Common myeloid progenitor, CD34-positive (primary cell): ENCODE measurements around the gene DOK7.

Source experiments
- CTCF ChIA-PET: fragments of 350-600 bp; sonication (Branson Sonifier 250); formaldehyde crosslinking; loops from one replicate; lab custom pipeline; 2021; ENCODE audit warnings: antibody characterized with exemption; lab: Charles Lee
- POLR2A ChIA-PET: fragments of 350-600 bp; sonication (Branson Sonifier 250); formaldehyde crosslinking; loops from one replicate; lab custom pipeline; 2021; ENCODE audit warnings: antibody characterized with exemption; lab: Charles Lee
- DNase-seq, 3 donors: peaks; one replicate each; pipeline versions ENCODE4 v3.0.0 to v3.0.0-alpha.2; 2013
- H3K27ac ChIP-seq, 2 experiments: 1 replicate in 1 of 2; 2 replicates in 1 of 2; pipeline ENCODE4 v1.7.0; 2013; ENCODE audit warnings: inconsistent platforms in 2 of 2, low read length in 2 of 2, mild to moderate bottlenecking in 2 of 2, low read depth in 1 of 2, moderate library complexity in 1 of 2; ENCODE audit not compliant: severe bottlenecking in 2 of 2, insufficient read depth in 1 of 2, poor library complexity in 1 of 2
- H3K27me3 ChIP-seq, 5 experiments: replicated peaks in 2 of 5; 1 replicate in 3 of 5; 2 replicates in 2 of 5; pipeline versions ENCODE4 v1.6.1 to v1.7.0; 2013; ENCODE audit warnings: low read length in 4 of 5, mild to moderate bottlenecking in 2 of 5, moderate library complexity in 2 of 5, inconsistent platforms in 1 of 5; ENCODE audit not compliant: insufficient read depth in 5 of 5, control insufficient read depth in 4 of 5
- H3K36me3 ChIP-seq, 4 experiments: 1 replicate in 2 of 4; 2 replicates in 2 of 4; pipeline versions ENCODE4 v1.6.1 to v1.7.0; 2013; ENCODE audit warnings: low read length in 3 of 4, control low read depth in 1 of 4, mild to moderate bottlenecking in 1 of 4; ENCODE audit not compliant: control insufficient read depth in 4 of 4, insufficient read depth in 4 of 4
- H3K4me1 ChIP-seq, 4 experiments: 1 replicate in 3 of 4; 2 replicates in 1 of 4; pipeline versions ENCODE4 v1.6.1 to v1.7.1; 2013; ENCODE audit warnings: low read length in 3 of 4, mild to moderate bottlenecking in 3 of 4, control low read depth in 1 of 4, inconsistent platforms in 1 of 4, moderate library complexity in 1 of 4; ENCODE audit not compliant: control insufficient read depth in 4 of 4, insufficient read depth in 4 of 4; ENCODE audit errors: control extremely low read depth in 1 of 4
- H3K4me3 ChIP-seq, 7 experiments: 1 replicate in 4 of 7; 2 replicates in 3 of 7; pipeline versions ENCODE4 v1.5.1 to v1.7.0; 2013; ENCODE audit warnings: mild to moderate bottlenecking in 7 of 7, low read length in 6 of 7, moderate library complexity in 6 of 7, inconsistent platforms in 2 of 7, low read depth in 2 of 7, control low read depth in 1 of 7; ENCODE audit not compliant: insufficient read depth in 4 of 7, control insufficient read depth in 1 of 7; ENCODE audit errors: extremely low read depth in 1 of 7
- H3K9me3 ChIP-seq, 5 experiments: 1 replicate in 4 of 5; 2 replicates in 1 of 5; pipeline versions ENCODE4 v1.6.1 to v1.7.1; 2013; ENCODE audit warnings: low read length in 4 of 5, mild to moderate bottlenecking in 2 of 5, inconsistent platforms in 1 of 5, low read depth in 1 of 5, moderate library complexity in 1 of 5; ENCODE audit not compliant: control insufficient read depth in 4 of 5, insufficient read depth in 2 of 5; ENCODE audit errors: control extremely low read depth in 1 of 5
- WGBS: methylation state at CpG from one replicate; pipeline ENCODE4 v1.1.5; 2013; ENCODE audit not compliant: insufficient coverage; 5-methylcytosine and 5-hydroxymethylcytosine counted together

Gene DOK7

DNA sequence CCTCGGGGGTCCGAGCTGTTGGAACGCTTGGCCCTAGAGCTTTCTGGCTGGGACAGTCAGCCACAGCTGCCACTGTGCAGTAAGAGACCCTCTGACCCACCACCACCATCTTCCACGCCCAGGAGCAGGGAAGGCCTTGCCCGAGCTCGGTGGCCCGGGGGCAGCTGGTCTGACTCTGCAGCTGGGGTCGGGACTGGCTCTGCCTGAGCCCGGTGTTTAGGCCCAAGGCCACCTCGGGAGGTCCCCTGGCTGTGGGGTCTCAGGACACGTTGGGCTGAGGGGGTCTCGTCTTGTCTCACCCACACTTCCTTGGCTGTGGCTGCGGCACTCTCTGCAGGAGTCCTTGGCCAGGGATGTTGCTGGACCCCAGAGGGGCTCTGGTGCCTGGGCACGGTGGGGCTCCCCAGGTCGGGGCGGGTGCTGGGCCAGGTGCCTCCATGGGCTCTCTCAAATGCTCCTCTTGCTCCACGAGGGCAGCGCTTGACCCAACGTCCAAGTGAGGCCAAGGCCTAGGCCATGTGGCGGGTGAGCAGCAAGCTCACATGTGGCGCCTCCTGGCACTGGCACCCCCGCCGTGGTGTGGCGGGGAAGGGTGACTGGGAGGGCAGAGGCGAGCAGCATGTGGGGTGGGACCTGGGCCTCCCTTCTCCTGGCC lies 22.9 kb downstream of the DOK7 start:
- peaks cover 0 to 27% (median 16%) of the 10 kb centered on the region in 4 experiments for H3K4me1 ChIP-seq
- H3K36me3 ChIP-seq = no peaks in the 10 kb centered on the region
- H3K9me3 ChIP-seq = no peaks in the 10 kb centered on the region
- ChIA-PET CTCF (no interaction called here), POLR2A (no interaction called here)
- no peak overlapping the region for H3K27ac ChIP-seq
- H3K27me3 ChIP-seq = peaks cover 0 to 98% (median 11%) of the 10 kb centered on the region in 5 experiments
- WGBS = 88% methylated on average over 23 of the region's 25 CpGs
- H3K4me3 ChIP-seq = peak overlapping the region in 1 of 7 experiments; percentile 5
- no peak for DNase-seq

- no peak overlapping the region for H3K27ac ChIP-seq
- 85% methylated on average over 22 of the region's 25 CpGs for WGBS
- peaks cover 0 to 27% (median 15%) of the 10 kb centered on the region in 4 experiments for H3K4me1 ChIP-seq
- CTCF ChIA-PET = no interaction called here
- H3K9me3 ChIP-seq = no peaks in the 10 kb centered on the region
- POLR2A ChIA-PET = no interaction called here
- no peak overlapping the region for H3K4me3 ChIP-seq
- DNase-seq = no peak
- peaks cover 0 to 98% (median 11%) of the 10 kb centered on the region in 5 experiments for H3K27me3 ChIP-seq
- H3K36me3 ChIP-seq = no peaks in the 10 kb centered on the region
Observed at GRCh38 chr4:3486541-3487540, 23.7 kb downstream of the DOK7 start.

DNA sequence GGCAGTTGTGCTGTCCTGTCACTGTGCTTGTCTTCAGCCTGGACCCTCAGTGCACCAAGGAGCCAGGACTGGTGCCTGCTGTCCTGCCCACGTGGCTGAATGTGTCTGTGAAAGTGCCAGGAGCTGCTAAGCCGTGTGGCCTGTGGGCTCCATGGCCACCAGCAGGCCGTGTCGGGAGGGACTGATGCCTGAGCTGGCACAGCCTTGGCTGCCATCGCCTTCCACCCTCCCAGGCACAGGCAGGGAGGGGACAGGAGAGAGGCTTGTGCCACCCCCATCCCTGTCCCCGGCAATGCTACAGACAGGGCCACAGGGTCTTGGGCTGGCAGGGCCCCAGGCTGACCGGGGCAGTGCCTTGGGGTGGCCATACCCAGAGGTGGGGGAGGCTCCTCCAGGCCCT lies 24.8 kb downstream of the DOK7 start:
- H3K27ac ChIP-seq = no peak overlapping the region
- H3K36me3 ChIP-seq = no peaks in the 10 kb centered on the region
- CTCF ChIA-PET = no interaction called here
- POLR2A ChIA-PET = no interaction called here
- H3K4me1 ChIP-seq = peaks cover 0 to 27% (median 15%) of the 10 kb centered on the region in 4 experiments
- peaks cover 0 to 96% (median 12%) of the 10 kb centered on the region in 5 experiments for H3K27me3 ChIP-seq
- no peak for DNase-seq
- 72% methylated on average over 7 of the region's 7 CpGs for WGBS
- H3K4me3 ChIP-seq = no peak overlapping the region
- no peaks in the 10 kb centered on the region for H3K9me3 ChIP-seq

- ChIA-PET CTCF (interaction anchor here (1.4 kb wide), 1 partner anchor 8 kb away, joined by 7 read pairs; no protein-coding TSS in a partner anchor), POLR2A (no interaction called here)
- H3K36me3 ChIP-seq = no peaks in the 10 kb centered on the region
- H3K4me3 ChIP-seq = no peak overlapping the region
- no peak for DNase-seq
- H3K4me1 ChIP-seq = peaks cover 0 to 31% (median 14%) of the 10 kb centered on the region in 4 experiments
- WGBS = 31% methylated on average over 11 of the region's 11 CpGs
- no peak overlapping the region for H3K27ac ChIP-seq
- H3K9me3 ChIP-seq = no peaks in the 10 kb centered on the region
- peaks cover 0 to 98% (median 12%) of the 10 kb centered on the region in 5 experiments for H3K27me3 ChIP-seq
Observed at GRCh38 chr4:3488820-3489219, 25.7 kb downstream of the DOK7 start.

DNA sequence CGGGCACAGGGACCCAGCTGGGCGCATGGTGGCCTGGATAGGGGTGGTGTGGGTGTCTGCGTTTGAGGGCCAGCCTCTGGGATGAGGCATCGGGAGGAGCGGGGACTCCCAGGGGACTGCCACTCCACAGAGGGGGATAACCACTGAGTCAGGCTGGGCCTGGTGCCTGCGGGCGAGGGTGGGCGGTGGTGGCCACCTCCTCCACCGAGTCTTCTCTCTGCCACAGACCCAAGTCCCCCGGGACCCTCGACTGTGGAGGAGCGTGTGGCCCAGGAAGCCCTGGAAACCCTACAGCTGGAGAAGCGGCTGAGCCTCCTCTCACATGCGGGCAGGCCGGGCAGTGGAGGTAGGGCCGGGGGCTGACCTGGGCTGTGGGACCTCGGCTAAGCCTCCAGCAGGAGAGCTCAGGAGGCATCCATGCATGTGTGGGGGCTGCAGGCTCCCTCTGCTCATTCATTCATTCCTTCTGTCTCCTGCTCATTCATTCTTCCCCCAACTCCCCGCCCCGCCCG lies 26.4 kb downstream of the DOK7 start:
- ChIA-PET CTCF (interaction anchor here (1.4 kb wide), 1 partner anchor 9 kb away, joined by 7 read pairs; no protein-coding TSS in a partner anchor), POLR2A (no interaction called here)
- no peak overlapping the region for H3K4me3 ChIP-seq
- H3K27me3 ChIP-seq = peaks cover 0 to 98% (median 11%) of the 10 kb centered on the region in 5 experiments
- no peaks in the 10 kb centered on the region for H3K36me3 ChIP-seq
- peaks cover 0 to 34% (median 11%) of the 10 kb centered on the region in 4 experiments for H3K4me1 ChIP-seq
- no peaks in the 10 kb centered on the region for H3K9me3 ChIP-seq
- no peak overlapping the region for H3K27ac ChIP-seq
- DNase-seq = no peak
- WGBS = 38% methylated on average over 13 of the region's 20 CpGs

GRCh38 chr4:3491681-3492405 lies 28.7 kb downstream of the DOK7 start:
- no peak overlapping the region for H3K27ac ChIP-seq
- POLR2A ChIA-PET = no interaction called here
- CTCF ChIA-PET = interaction anchor here (0.9 to 2.0 kb wide), 3 partner anchors 11 to 691 kb away, joined by 3 to 9 read pairs (median 4); no protein-coding TSS in a partner anchor

More at GRCh38 chr4:3491681-3492405, 28.7 kb downstream of the DOK7 start:
- no peaks in the 10 kb centered on the region for H3K9me3 ChIP-seq
- peaks cover 0 to 97% (median 9%) of the 10 kb centered on the region in 5 experiments for H3K27me3 ChIP-seq
- H3K36me3 ChIP-seq = no peaks in the 10 kb centered on the region
- H3K4me3 ChIP-seq = no peak overlapping the region
- H3K4me1 ChIP-seq = peaks cover 0 to 23% (median 0%) of the 10 kb centered on the region in 4 experiments
- DNase-seq = no peak
- 79% methylated on average over 15 of the region's 17 CpGs for WGBS
